Activated T-cell treated with anti-CD3 and anti-CD28 coated beads, Interleukin-2, amount 50 U/mL, for 4 hours (primary cell): ENCODE results near the gene NSRP1. TPM values are rescaled to one million over a fixed set of nuclear protein-coding genes. Genes with fewer than 3 reads are reported as not detected.
"Not testable (repeated sequence)": the region's sequence is repeated elsewhere in the genome, so short reads cannot be mapped to it uniquely, and the experiment has no call there.

Experiments
- ATAC-seq, 2 donors: fragments of 200-7000 bp; cut with Tn5 transposase; one replicate each; pipeline ENCODE4 v1.10.0; 2021
- DNase-seq: peaks from one replicate; pipeline ENCODE4 v3.0.0-alpha.2; 2020
- H3K27me3 Mint-ChIP-seq: one replicate; pipeline ENCODE4 v1.8.0; 2021; ENCODE audit warnings: low read depth, mixed read lengths
- H3K36me3 Mint-ChIP-seq: one replicate; pipeline ENCODE4 v1.8.0; 2022; ENCODE audit warnings: mixed read lengths; ENCODE audit not compliant: insufficient read depth
- H3K4me1 Mint-ChIP-seq: one replicate; pipeline ENCODE4 v1.8.0; 2021; ENCODE audit warnings: low read depth, mixed read lengths
- H3K4me3 Mint-ChIP-seq: one replicate; pipeline ENCODE4 v1.8.0; 2021; ENCODE audit warnings: mild to moderate bottlenecking, moderate library complexity, mixed read lengths
- H3K9me3 Mint-ChIP-seq: one replicate; pipeline ENCODE4 v1.8.0; 2021; ENCODE audit warnings: mixed read lengths
- total RNA-seq, 3 donors: library from RNA; stranded (reverse); gene quantifications; one replicate each; pipeline ENCODE4 v1.2.1, GENCODE V29; 2021

Gene NSRP1
- total RNA-seq, 3 donors from 2014 or later, result 33.0 to 40.8 (median 40.2) TPM

DNA sequence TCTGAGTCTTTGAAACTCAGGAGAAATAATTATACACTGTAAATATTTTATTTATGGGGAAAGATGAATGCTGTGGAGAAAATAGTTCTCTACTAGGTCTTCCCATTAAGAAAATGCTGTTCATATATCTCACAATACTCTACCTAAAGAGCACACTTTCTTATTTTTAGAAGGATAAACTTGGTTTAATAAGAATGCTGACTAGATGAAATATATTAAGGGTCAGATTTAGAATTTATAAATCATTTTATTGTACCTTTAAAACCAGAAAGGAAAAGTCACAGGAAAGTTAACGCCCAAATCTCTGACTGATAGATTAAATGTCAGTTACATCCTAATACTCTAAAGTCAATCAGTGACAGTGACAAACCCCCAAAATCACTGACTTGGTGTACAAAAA, 70.1 kb downstream of the NSRP1 start:
- ATAC-seq (no peak), DNase-seq (no peak)
- Mint-ChIP-seq H3K27me3 (no peaks in the 10 kb centered on the region), H3K4me3 (no peak overlapping the region), H3K4me1 (peaks cover 4% of the 10 kb centered on the region), H3K36me3 (peaks cover 21% of the 10 kb centered on the region), H3K9me3 (no peaks in the 10 kb centered on the region)

DNA sequence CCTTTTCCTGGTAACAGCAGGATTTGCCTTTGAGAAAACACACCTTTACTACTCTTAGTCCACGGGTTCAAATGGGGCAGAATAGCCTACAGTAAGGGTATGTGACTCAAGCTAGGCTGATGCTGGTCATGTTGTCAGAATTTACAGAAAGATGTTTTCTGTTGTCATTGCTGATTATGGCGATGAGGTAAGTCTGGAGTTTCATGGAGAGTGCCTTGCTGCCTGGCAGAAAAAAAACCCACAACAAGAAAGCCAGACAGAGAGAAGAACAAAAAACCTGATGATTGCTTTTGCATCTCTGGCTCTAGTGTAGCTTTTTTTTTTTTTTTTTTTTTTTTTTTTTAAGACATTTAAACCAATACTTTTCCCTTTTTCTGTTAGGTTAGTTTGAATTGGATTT, 71.0 kb downstream of the NSRP1 start:
- H3K36me3 Mint-ChIP-seq, result peaks cover 19% of the 10 kb centered on the region
- H3K9me3 Mint-ChIP-seq, result no peaks in the 10 kb centered on the region
- ATAC-seq, result no peak
- H3K4me1 Mint-ChIP-seq, result peaks cover 4% of the 10 kb centered on the region
- no peaks in the 10 kb centered on the region for H3K27me3 Mint-ChIP-seq
- no peak overlapping the region for H3K4me3 Mint-ChIP-seq
- DNase-seq, result no peak

DNA sequence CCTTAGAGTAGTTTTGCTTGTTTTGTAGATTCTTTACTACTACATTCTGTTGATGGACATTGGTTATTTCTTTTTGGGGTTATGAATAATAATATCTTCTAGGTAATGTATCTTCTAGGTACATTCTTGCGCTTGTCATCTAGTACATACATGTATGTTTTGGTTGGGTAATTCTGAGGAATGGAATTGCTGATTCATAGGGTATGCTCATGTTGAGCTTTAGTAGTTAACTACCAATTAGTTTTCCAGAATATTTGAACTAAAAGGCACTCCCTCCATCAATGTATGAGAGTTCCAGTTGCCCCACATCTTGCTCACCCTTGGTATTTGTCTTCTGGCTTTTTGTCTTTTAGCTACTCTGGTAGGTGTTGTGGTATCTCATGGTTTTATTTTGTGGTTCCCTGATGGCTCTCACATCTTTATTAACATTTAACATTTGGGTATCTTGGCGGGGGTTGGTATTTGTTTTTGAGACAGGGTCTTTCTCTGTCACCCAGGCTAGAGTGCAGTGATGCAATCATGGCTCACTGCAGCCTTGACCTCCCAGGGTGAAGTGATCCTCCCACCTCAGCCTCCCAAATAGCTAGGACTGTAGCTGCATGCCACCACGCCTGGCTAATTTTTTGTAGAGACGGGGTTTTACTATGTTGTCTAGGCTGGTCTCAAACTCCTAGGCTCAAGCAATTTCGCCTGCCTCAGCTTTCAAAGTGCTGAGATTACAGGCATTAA, 71.8 kb downstream of the NSRP1 start:
- no peak for DNase-seq
- Mint-ChIP-seq H3K9me3 (no peaks in the 10 kb centered on the region), H3K36me3 (peaks cover 15% of the 10 kb centered on the region), H3K4me3 (no peak overlapping the region), H3K27me3 (peaks cover 3% of the 10 kb centered on the region), H3K4me1 (peaks cover 4% of the 10 kb centered on the region)
- ATAC-seq, result no peak

DNA sequence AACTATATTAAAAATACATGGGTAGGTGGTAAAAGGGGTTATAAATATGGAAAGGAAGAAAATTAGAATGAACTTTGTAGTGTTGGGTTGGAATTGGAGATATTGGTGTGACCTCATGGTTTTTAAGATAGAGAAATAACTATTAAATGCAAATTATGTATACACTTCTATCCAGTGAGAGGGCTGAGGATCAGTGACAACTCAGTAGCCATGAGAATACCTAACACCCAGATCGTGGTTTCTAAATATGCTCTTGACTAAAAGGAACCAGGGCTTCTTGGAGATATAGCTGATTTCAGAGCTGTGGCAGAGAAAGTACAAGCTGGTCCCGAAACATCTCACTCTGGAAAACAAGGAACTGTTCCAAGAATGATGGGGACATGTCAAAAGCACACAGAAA, 74.5 kb downstream of the NSRP1 start:
- no peak overlapping the region for H3K4me3 Mint-ChIP-seq
- no peaks in the 10 kb centered on the region for H3K9me3 Mint-ChIP-seq
- no peak for DNase-seq
- no peak for ATAC-seq
- peaks cover 4% of the 10 kb centered on the region for H3K4me1 Mint-ChIP-seq
- no peaks in the 10 kb centered on the region for H3K36me3 Mint-ChIP-seq
- peaks cover 3% of the 10 kb centered on the region for H3K27me3 Mint-ChIP-seq

DNA sequence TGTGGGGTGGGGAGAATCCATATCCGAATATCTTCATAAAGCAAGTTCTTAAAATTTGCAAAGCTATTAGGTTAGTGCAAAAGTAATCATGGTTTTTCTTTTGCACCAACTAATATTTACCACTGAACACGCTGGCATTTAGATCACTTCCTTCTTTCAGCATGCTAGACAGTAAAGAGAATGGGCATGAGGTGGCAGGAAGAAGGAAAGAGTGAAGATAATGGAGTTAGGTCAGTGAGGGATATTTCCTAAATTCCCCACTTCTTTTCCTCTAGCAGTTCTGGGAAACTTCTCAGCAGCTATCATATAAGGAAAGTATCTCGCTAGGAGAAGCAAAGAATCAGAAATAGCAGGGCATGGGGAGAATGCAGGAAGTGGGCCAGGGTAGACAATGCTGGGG, 79.9 kb downstream of the NSRP1 start:
- Mint-ChIP-seq H3K9me3 (no peaks in the 10 kb centered on the region), H3K36me3 (no peaks in the 10 kb centered on the region), H3K4me1 (no peaks in the 10 kb centered on the region), H3K27me3 (peaks cover 7% of the 10 kb centered on the region), H3K4me3 (no peak overlapping the region)
- DNase-seq (no peak), ATAC-seq (no peak)

DNA sequence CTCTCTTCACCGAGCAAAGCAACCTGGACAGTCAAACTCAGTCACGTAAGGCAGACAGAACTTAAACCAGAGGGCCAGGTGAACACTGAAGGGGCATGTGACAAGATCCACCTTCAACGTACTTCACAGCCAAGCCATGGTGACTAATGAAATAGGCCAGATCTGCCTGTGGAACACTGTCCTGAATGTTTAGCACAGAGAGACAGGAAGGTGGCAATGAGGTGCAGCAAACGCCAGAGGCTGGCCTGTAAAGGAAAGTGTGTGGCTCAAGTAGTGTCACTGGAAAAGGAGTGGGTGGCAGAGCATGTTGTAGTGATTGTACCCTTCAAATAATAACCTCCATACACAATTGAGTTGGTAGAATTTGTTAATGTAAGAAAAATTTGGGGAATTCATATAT, 80.8 kb downstream of the NSRP1 start:
- ATAC-seq, result no peak
- Mint-ChIP-seq H3K9me3 (no peaks in the 10 kb centered on the region), H3K36me3 (no peaks in the 10 kb centered on the region), H3K4me3 (no peak overlapping the region), H3K4me1 (no peaks in the 10 kb centered on the region), H3K27me3 (peaks cover 7% of the 10 kb centered on the region)
- DNase-seq, result no peak

DNA sequence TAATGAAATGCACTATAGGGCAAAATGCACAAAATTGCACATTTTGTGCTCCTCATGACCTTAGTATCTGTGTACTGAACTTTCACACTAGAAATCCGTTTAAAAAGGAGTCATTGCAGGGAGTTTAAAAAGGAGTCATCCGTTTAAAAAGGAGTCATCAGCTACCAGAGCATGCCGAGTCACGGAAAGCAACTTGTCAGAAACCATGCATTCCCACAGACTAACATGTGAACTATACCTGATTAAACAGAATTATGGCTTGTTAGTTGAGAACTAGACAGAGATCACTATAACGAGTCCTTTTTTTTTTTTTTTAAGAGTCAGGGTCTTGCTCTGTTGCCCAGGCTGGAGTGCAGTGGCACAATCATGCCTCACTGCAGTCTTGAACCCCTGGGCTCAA, 83.0 kb downstream of the NSRP1 start:
- no peak overlapping the region for H3K4me3 Mint-ChIP-seq
- DNase-seq (no peak), ATAC-seq (no peak)
- no peaks in the 10 kb centered on the region for H3K36me3 Mint-ChIP-seq
- peaks cover 10% of the 10 kb centered on the region for H3K27me3 Mint-ChIP-seq
- H3K4me1 Mint-ChIP-seq, result no peaks in the 10 kb centered on the region
- no peaks in the 10 kb centered on the region for H3K9me3 Mint-ChIP-seq

DNA sequence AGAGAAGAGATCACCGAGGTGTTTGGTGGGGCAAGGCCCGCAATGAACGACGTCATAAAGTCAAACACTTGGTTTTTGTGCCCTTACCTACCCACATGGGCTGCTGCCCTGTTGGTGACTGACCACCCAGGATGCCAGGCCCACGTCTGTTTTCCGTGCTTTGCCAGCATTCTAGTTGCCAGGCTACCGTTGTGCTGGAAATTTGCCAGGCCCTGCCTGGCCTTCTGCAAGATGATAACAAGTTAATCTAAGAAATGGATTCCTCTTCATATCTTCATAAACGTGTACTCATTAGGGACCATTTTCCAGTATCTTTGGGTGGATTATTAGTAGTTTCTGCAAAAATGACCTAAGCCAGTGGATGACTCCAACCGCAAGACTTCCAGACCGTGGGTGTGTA, 83.5 kb downstream of the NSRP1 start:
- ATAC-seq, result no peak
- no peaks in the 10 kb centered on the region for H3K4me1 Mint-ChIP-seq
- H3K4me3 Mint-ChIP-seq, result no peak overlapping the region
- H3K9me3 Mint-ChIP-seq, result no peaks in the 10 kb centered on the region
- DNase-seq, result no peak
- no peaks in the 10 kb centered on the region for H3K36me3 Mint-ChIP-seq
- H3K27me3 Mint-ChIP-seq, result peaks cover 10% of the 10 kb centered on the region

DNA sequence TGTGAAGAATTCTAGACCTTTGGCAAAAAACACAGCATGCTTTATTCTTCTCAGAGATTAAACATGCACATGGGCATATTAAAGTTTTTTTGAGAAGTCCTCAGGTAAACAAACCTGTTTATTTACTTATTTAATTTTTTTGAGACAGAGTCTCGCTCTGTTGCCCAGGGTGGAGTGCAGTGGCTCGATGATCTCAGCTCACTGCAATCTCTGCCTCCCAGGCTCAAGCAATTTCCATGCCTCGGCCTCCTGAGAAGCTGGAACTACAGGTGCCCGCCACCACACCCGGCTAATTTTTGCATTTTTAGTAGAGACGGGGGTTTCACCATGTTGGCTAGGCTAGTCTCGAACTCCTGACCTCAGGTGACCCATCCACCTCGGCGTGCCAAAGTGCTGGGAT, 84.0 kb downstream of the NSRP1 start:
- H3K27me3 Mint-ChIP-seq, ATAC-seq, H3K36me3 Mint-ChIP-seq, H3K9me3 Mint-ChIP-seq, DNase-seq, H3K4me1 Mint-ChIP-seq, H3K4me3 Mint-ChIP-seq: not testable (repeated sequence)

DNA sequence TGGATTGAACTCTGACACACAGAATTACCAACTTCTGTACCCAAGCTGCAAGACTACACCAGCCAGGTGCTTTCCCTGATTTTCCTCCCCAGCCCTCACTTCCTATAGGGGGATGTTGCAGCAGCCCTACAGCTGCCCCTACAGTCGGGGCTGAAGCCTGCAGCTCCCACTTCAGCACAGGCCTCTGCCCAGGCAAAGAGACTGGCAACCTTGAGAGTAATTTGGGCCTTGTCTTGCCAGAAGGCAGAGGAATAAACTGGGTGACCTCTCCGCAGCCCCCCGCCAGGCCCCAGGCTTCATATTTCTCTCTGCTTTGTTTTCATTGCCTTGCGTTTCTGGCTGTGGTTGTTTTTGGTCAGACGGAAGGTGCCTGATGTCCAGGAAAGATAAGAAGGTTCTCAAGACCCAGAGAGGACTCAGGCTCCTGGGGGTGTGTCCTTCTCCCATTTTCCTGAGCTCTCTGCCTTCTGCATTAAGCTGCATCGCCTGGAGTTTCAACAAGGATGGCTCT, 86.9 kb downstream of the NSRP1 start:
- ATAC-seq, result no peak

DNA sequence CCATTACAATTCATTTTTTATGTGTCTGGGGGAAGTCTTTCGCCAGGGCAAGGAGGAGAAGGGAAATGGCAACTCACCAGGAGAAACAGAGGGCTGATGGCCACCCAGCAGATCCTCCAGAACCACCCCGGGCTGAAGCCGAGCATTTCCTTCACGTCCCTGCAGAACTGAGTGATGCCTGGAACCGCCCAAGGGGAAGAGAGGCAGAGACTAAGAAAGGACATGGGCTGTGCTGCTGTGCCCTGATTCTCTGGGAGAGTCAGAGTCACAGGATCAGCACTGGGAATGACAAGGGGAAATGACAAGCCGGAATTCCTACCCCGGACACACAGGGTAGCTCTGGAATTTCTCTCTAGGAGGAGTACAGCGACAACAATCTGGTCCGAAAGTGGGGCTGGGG, 91.0 kb downstream of the NSRP1 start:
- DNase-seq, result no peak
- Mint-ChIP-seq H3K4me1 (no peaks in the 10 kb centered on the region), H3K9me3 (no peaks in the 10 kb centered on the region), H3K4me3 (no peak overlapping the region), H3K27me3 (peaks cover 20% of the 10 kb centered on the region), H3K36me3 (no peaks in the 10 kb centered on the region)
- ATAC-seq, result no peak

More for the DNA sequence above, 86.9 kb downstream of the NSRP1 start:
- Mint-ChIP-seq H3K36me3 (no peaks in the 10 kb centered on the region), H3K4me1 (no peaks in the 10 kb centered on the region), H3K4me3 (no peak overlapping the region), H3K9me3 (no peaks in the 10 kb centered on the region), H3K27me3 (peaks cover 16% of the 10 kb centered on the region)
- DNase-seq, result no peak

DNA sequence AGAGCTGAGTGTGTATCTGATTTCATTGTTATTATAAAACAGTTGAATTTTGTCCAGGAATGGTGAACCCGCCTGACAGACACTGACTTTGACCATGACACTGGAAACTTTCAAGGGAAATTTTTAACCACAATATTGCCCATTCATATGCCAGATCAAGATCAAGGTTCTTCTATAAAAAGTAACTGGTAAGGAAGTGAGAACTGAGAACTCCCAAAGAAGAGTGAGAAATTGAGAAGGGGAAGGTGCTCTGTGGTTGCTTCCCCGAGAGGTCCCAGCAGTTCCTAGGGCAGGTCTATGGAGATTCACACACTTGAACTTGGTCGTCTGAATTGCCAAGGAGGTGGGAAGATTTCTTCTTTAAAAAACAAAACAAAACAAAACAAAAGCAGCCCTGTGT, 91.6 kb downstream of the NSRP1 start:
- no peak for DNase-seq
- ATAC-seq, result no peak
- no peaks in the 10 kb centered on the region for H3K4me1 Mint-ChIP-seq
- H3K36me3 Mint-ChIP-seq, result no peaks in the 10 kb centered on the region
- no peaks in the 10 kb centered on the region for H3K9me3 Mint-ChIP-seq
- peaks cover 15% of the 10 kb centered on the region for H3K27me3 Mint-ChIP-seq
- H3K4me3 Mint-ChIP-seq, result no peak overlapping the region

DNA sequence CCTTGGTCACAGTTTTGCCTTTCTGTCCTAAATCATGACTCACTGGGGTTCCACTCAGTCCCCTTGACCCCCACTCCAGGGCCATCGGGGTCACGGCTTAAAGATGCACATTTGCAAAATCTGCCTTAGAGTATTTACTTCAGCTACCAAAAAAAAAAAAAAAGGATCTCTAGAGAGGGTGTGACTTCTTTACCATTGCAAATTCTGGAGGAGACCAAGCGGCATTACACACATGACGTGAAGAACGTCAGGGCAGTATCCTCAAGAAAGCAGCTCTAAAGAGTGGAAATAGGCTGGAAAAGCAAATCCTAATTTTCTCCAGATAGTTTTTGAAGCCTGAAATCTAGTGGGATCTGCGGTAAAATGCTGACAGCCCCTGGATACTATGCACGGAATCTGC, 93.3 kb downstream of the NSRP1 start:
- no peak for ATAC-seq
- no peak overlapping the region for H3K4me3 Mint-ChIP-seq
- DNase-seq, result no peak
- H3K9me3 Mint-ChIP-seq, result no peaks in the 10 kb centered on the region
- H3K27me3 Mint-ChIP-seq, result peaks cover 14% of the 10 kb centered on the region
- no peaks in the 10 kb centered on the region for H3K36me3 Mint-ChIP-seq
- H3K4me1 Mint-ChIP-seq, result no peaks in the 10 kb centered on the region

DNA sequence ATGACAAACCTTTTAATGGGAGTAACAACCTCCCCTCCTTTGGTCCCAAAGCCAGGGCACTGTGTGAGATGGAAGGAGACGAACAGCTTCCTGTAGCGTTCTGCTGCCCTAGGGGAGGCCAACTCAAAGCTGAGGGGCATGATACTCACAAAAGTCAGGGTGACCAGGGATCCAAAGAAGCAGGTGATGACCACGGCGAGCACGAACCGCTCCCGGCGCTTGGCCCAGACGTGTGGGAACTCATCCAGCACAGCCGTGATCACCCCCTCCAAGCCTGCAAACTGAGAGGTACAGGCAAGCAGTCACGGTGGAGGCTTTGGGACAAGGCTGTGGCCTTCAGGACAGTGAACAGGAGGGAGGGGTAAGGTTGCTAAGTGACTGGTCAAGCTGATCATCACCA, 93.8 kb downstream of the NSRP1 start:
- Mint-ChIP-seq H3K9me3 (no peaks in the 10 kb centered on the region), H3K4me1 (no peaks in the 10 kb centered on the region), H3K36me3 (no peaks in the 10 kb centered on the region), H3K27me3 (peaks cover 14% of the 10 kb centered on the region), H3K4me3 (no peak overlapping the region)
- DNase-seq (no peak), ATAC-seq (no peak)

DNA sequence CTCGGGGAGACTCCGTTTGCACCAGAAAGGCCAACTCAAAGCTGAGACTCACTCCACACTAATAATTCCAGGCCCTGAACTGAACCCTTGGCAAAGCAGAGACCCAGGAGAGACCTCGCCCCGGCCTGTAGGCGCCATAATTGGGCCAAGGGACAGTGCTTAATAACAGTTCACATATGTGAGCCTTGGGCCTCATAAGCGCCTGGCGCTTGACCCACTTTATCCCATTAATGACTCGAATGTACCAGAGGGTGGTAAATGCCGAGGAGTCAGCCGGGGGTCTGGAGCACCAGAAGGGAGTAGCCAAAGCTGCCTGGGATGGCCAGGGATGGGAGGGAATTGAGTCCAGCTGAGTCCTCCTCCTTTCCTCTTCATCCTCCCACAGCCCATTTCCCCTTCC, 94.3 kb downstream of the NSRP1 start:
- Mint-ChIP-seq H3K4me1 (no peaks in the 10 kb centered on the region), H3K36me3 (no peaks in the 10 kb centered on the region), H3K9me3 (no peaks in the 10 kb centered on the region), H3K27me3 (peaks cover 14% of the 10 kb centered on the region), H3K4me3 (no peak overlapping the region)
- no peak for ATAC-seq
- DNase-seq, result no peak
